GM12875 (cell line): ENCODE results near the gene PCIF1.

ENCODE experiments used
- H3K4me3 ChIP-seq: one replicate; pipeline ENCODE4 v1.5.1; 2011; ENCODE audit warnings: low read depth, low read length, control low read depth
- CTCF ChIP-seq: IDR thresholded peaks from 2 replicates; pipeline ENCODE4 v1.5.1; 2011; ENCODE audit warnings: low read depth, mild to moderate bottlenecking, control low read depth, inconsistent platforms, low read length, moderate library complexity, borderline replicate concordance; ENCODE audit not compliant: insufficient read depth

The PCIF1 gene

GRCh38 chr20:45963059-45964005 is 28.8 kb downstream of the PCIF1 start:
- H3K4me3 ChIP-seq, result no peak overlapping the region
- TF ChIP-seq CTCF, result peak; percentile 8; the same call in 1 of the 2 replicates

GRCh38 chr20:45964006-45964400 is 29.5 kb downstream of the PCIF1 start:
- no peak overlapping the region for H3K4me3 ChIP-seq
- no peak for TF ChIP-seq CTCF

DNA sequence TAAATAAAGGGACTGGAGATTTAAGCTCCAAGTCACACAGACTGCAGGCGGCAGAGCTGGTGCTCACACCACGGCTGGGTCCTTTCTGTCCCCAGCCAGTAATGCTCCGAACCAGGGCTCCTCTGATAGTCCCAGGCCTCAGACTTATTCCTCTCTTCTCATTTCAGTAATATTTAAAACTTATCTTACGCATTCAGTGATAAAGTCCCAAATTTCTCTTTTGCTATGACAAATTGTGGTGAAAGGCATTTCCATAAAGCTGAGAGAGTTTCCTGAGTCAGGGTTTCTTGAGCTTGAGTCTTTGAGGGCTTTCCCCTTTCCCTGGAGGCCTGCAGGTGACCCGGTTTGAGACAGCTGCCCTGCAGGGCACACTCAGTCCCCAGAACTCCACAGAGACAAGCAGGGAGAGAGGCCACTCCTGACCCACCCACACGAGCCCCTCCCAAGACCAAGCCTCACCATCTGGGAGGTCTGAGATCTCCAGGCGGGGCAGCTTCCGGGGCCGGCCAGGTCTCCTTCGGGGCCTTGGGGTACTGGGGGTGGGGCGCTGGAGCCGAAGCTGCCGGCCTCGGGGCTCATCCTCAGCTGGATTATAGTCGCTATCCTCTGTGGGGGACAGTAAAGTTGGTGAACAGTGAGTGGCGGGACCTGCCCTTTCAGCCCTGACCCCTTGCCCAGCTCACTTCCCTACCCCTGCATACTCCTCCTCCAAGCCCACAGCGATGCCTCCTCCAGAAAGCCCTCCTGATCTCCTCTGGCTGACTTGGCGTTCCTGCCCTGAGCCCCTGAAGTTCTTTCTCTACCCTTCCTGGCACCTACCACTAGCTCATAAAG is 30.9 kb downstream of the PCIF1 start:
- no peak for TF ChIP-seq CTCF

DNA sequence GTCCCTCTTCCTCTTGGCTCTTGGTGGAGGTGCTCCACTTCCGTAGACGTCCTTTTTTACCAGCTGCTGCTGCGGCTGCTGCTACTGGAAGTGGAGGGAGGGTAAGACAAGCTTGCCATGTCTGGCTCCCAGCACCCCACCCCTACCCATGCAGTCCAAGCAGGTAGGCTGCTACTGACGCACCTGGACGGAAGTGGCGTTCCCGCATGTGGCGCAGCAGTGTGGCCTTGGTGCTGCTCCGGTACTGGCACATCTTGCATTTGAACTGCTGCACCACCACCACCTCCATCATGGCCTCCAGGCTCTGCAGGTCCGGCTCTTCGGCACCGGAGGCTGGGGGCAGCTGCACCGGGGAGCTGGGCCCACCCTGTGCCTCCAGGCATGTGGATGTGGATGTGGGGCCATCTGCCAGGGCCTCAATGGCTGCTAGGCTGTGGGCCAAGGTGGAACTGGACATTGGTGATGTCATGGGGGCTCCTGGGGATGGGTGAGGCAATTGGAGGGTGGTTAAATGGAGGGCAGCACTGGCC is 33.1 kb downstream of the PCIF1 start:
- H3K4me3 ChIP-seq, result no peak overlapping the region
- TF ChIP-seq CTCF, result no peak

More for the DNA sequence above, 30.9 kb downstream of the PCIF1 start:
- H3K4me3 ChIP-seq, result no peak overlapping the region

DNA sequence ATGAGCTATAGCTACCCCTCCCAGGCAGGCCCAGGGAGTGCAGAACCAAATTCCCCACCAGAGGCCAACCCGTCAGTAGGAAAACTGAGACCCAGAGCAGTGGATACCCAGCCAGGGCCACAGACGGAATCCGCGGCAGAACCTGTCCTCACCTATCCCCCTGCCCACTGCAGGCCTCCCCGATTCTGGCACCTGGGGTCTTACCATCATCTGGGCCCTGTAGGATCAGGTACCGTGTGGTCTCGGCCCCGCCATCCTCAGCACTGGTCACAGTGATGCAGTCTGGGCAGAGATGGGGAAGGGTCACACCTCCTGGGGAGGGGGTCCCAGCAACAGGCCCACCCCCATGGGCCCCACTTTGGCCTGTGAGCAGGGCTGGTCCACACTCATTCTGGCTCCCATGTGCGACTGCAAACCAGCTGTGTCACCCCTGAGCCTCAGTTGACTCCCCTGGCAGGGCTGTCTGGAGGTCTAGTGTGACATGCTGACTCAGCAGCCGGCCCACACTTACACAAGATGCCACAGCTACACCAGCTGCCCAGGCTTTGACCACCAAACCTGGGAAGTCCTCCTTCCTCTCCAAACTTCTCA is 33.7 kb downstream of the PCIF1 start:
- H3K4me3 ChIP-seq, result no peak overlapping the region

More for the DNA sequence above, 33.7 kb downstream of the PCIF1 start:
- TF ChIP-seq CTCF, result no peak
